Pancreas (tissue), 10 donors: ENCODE results near the gene GALNT9. TPM values are rescaled to one million over a fixed set of nuclear protein-coding genes. Genes with fewer than 3 reads are reported as not detected.
A peak's percentile ranks its signal among the peaks of the same experiment; 100 is the strongest.

Experiments used
- ATAC-seq, 4 donors: fragments of 200-7000 bp; cut with Tn5 transposase; one replicate each; pipeline versions ENCODE4 v1.8.0 to v1.9.1; 2020; ENCODE audit warnings: mild to moderate bottlenecking in 4 of 4, moderate library complexity in 4 of 4
- DNase-seq, 6 donors: peaks; one replicate each; pipeline ENCODE4 v3.0.0-alpha.2; 2020
- FAIRE-seq: peaks from 2 replicates; lab custom pipeline; 2012; peaks lifted over from hg19 to GRCh38; lab: Jason Lieb, UNC
- H3K27ac ChIP-seq, 4 donors: fragments of 200-600 bp; sonication (generic); 1 replicate in 3 of 4; 2 replicates in 1 of 4; pipeline versions ENCODE4 v1.5.0 to v1.8.0; 2020
- H3K27me3 ChIP-seq, 4 donors: fragments of 200-600 bp; one replicate each; pipeline ENCODE4 v1.8.0; 2021
- H3K36me3 ChIP-seq, 3 donors: fragments of 200-600 bp; sonication (generic) in 1 of 3; one replicate each; pipeline versions ENCODE4 v1.5.0 to v1.8.0; 2020 to 2021
- H3K4me1 ChIP-seq, 3 donors: fragments of 200-600 bp; one replicate each; pipeline ENCODE4 v1.8.0; 2021
- H3K4me3 ChIP-seq, 4 donors: fragments of 200-600 bp; sonication (generic) in 2 of 4; one replicate each; pipeline versions ENCODE4 v1.5.0 to v1.8.0; 2020 to 2021
- H3K9me3 ChIP-seq, 4 donors: fragments of 200-600 bp; one replicate each; pipeline ENCODE4 v1.8.0; 2021
- WGBS, 2 donors: extraction: QIAGEN DNeasy Blood & Tissue Kit; methylation state at CpG; one replicate each; pipeline ENCODE4 v1.1.7; 2013; 5-methylcytosine and 5-hydroxymethylcytosine counted together
- intact Hi-C, 3 donors: fragments of 100-400 bp; cut with DNase I; formaldehyde crosslinking; loops; one replicate each; pipeline versions ENCODE4 v1.11.1 to v1.14.2; 2022
- polyA plus RNA-seq, 2 donors: library from polyadenylated mRNA; stranded (reverse); fragments of 200-250 nt; gene quantifications; one replicate each; pipeline ENCODE4 v1.2.3, GENCODE V29; 2013
- total RNA-seq, 6 donors: library from RNA; stranded (reverse); fragmentation: NEBNext Ultra II Directional in 4 of 6; extraction: Animal tissue kit (Norgen Biotek cat#: 25700) in 4 of 6; gene quantifications; one replicate each; pipeline versions ENCODE4 v1.2.1 to v1.2.4, GENCODE V29; 2021 to 2023
- TF ChIP-seq, protein P1 (sequence below), 4 donors: fragments of 200-600 bp; sonication (generic) in 3 of 4; IDR thresholded peaks; one replicate each; pipeline versions ENCODE4 v1.5.0 to v1.8.0; 2021; ENCODE audit warnings: antibody characterized with exemption in 4 of 4
- donor health status: healthy with polysubstance abuse.
- donor health status: DM: no; HTN: no; CAD: no; lungs with moderate emphysema.
- donor health status: DM: no; HTN: no; CAD: no.
- donor health status: control.
- donor health status: control.
- donor health status: Bipolar disorder and iron deficiency.
- donor health status: DM: yes; HTN: yes; CAD: no.
- donor health status: DM: no; HTN: no; CAD: no.
- donor health status: DM: no; HTN: no; CAD: no.
- donor health status: DM: yes; HTN: yes; CAD: no.

Gene GALNT9
- total and polyA plus RNA-seq, 8 donors: 0.09 to 0.46 (median 0.25) TPM; not detected in 5

- no peak overlapping the region for H3K4me3 ChIP-seq
- peak overlapping the region in 1 of 4 donors; percentile 22 for H3K27ac ChIP-seq
- H3K9me3 ChIP-seq: no peaks in the 10 kb centered on the region
These were observed 166.8 kb downstream of the GALNT9 start for GRCh38 chr12:132162508-132163031.

DNA sequence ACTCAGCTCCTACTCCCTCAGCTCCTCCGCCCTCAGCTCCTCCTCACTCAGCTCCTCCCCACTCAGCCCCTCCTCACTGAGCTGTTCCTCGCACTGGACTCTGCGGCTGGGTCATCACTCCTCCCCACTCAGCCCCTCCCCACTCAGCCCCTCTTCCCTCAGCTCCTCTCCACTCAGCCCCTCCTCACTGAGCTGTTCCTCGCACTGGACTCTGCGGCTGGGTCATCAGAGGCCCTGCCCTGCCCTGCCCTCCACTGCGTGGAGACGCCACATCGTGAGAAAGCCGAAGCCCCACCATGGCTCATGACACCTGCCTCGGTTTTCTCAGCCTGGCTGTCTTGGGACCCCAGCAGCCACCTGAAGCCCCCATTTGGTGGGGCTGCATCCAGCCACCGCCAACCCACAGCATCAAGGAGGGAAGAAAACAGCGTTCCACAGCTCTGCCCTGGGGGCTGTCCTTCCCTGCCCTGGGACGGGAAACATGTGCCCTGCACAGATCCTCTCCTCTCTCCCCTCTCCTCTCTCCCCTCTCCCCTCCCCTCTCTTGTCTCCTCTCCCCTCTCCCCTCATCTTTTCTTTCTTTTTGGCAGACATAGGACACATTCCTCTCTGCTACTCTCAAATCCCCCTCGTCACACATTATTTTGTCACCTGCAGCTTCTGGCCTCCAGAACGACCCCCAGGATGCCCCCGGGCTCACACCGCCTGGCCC, 167.4 kb downstream of the GALNT9 start:
- H3K4me3 ChIP-seq: no peak overlapping the region
- DNase-seq: no peak
- H3K27me3 ChIP-seq: no peaks in the 10 kb centered on the region
- peak overlapping the region in 1 of 4 donors; percentile 22 for H3K27ac ChIP-seq
- no peak for ATAC-seq
- H3K4me1 ChIP-seq: no peaks in the 10 kb centered on the region
- TF ChIP-seq, protein P1, sequence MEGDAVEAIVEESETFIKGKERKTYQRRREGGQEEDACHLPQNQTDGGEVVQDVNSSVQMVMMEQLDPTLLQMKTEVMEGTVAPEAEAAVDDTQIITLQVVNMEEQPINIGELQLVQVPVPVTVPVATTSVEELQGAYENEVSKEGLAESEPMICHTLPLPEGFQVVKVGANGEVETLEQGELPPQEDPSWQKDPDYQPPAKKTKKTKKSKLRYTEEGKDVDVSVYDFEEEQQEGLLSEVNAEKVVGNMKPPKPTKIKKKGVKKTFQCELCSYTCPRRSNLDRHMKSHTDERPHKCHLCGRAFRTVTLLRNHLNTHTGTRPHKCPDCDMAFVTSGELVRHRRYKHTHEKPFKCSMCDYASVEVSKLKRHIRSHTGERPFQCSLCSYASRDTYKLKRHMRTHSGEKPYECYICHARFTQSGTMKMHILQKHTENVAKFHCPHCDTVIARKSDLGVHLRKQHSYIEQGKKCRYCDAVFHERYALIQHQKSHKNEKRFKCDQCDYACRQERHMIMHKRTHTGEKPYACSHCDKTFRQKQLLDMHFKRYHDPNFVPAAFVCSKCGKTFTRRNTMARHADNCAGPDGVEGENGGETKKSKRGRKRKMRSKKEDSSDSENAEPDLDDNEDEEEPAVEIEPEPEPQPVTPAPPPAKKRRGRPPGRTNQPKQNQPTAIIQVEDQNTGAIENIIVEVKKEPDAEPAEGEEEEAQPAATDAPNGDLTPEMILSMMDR (IDR thresholded peaks at IDR 0.05): no peak
- no peaks in the 10 kb centered on the region for H3K9me3 ChIP-seq
- WGBS, 2 donors: 52 to 58% methylated on average over 17 of the region's 17 CpGs
- FAIRE-seq: no peak
- intact Hi-C loops: no loop called here
- H3K36me3 ChIP-seq: no peaks in the 10 kb centered on the region

More at GRCh38 chr12:132162508-132163031, 166.8 kb downstream of the GALNT9 start:
- no peak for FAIRE-seq
- WGBS, 2 donors: 23 to 29% methylated on average over 17 of the region's 17 CpGs
- intact Hi-C loops: no loop called here
- TF ChIP-seq, protein P1 (IDR thresholded peaks at IDR 0.05): no peak
- Histone ChIP-seq H3K4me1 (no peaks in the 10 kb centered on the region), H3K36me3 (no peaks in the 10 kb centered on the region), H3K27me3 (no peaks in the 10 kb centered on the region)
- peak in 3 of 4 donors; percentile 58 to 75 (median 69) for ATAC-seq
- DNase-seq: peak in 2 of 6 donors; percentile 13 to 53

GRCh38 chr12:132161036-132161781, 168.2 kb downstream of the GALNT9 start:
- intact Hi-C loops: no loop called here
- Histone ChIP-seq H3K27ac (no peak overlapping the region), H3K36me3 (no peaks in the 10 kb centered on the region), H3K4me1 (no peaks in the 10 kb centered on the region), H3K4me3 (no peak overlapping the region), H3K27me3 (no peaks in the 10 kb centered on the region), H3K9me3 (no peaks in the 10 kb centered on the region)
- FAIRE-seq (no peak), DNase-seq (no peak), ATAC-seq (no peak)
- 50 to 57% methylated on average over 12 to 14 of the region's 14 CpGs for WGBS, 2 donors
- TF ChIP-seq, protein P1 (IDR thresholded peaks at IDR 0.05): no peak

- peak in 2 of 6 donors; percentile 12 to 66 for DNase-seq
- Histone ChIP-seq H3K27ac (no peak overlapping the region), H3K4me1 (no peaks in the 10 kb centered on the region), H3K4me3 (no peak overlapping the region), H3K36me3 (no peaks in the 10 kb centered on the region), H3K27me3 (no peaks in the 10 kb centered on the region), H3K9me3 (no peaks in the 10 kb centered on the region)
- intact Hi-C loops: no loop called here
- no peak for FAIRE-seq
- TF ChIP-seq, protein P1 (IDR thresholded peaks at IDR 0.05): no peak
- 75 to 87% methylated on average over 13 to 15 of the region's 15 CpGs for WGBS, 2 donors
- no peak for ATAC-seq
These were observed 168.8 kb downstream of the GALNT9 start for GRCh38 chr12:132160601-132161035.
